Suprapubic skin (tissue), 4 donors: ENCODE results near the gene ARHGEF28. TPM values are rescaled to one million over a fixed set of nuclear protein-coding genes. Genes with fewer than 3 reads are reported as not detected.

Experiments used
- DNase-seq, 2 donors: peaks; one replicate each; pipeline ENCODE4 v3.0.0-alpha.2; 2019; ENCODE audit warnings: low spot score in 2 of 2
- H3K27ac ChIP-seq: fragments of 200-600 bp; sonication (generic); one replicate; pipeline ENCODE4 v1.5.1; 2019
- H3K27me3 ChIP-seq: fragments of 200-600 bp; sonication (generic); one replicate; pipeline ENCODE4 v1.5.1; 2019
- H3K36me3 ChIP-seq: fragments of 200-600 bp; sonication (generic); one replicate; pipeline ENCODE4 v1.5.1; 2019
- H3K4me1 ChIP-seq: fragments of 200-600 bp; sonication (generic); one replicate; pipeline ENCODE4 v1.5.1; 2019
- H3K4me3 ChIP-seq: fragments of 200-600 bp; sonication (generic); one replicate; pipeline ENCODE4 v1.5.1; 2019; ENCODE audit warnings: mild to moderate bottlenecking
- H3K9me3 ChIP-seq: fragments of 200-600 bp; sonication (generic); one replicate; pipeline ENCODE4 v1.5.1; 2019
- CTCF ChIP-seq, 2 donors: fragments of 200-600 bp in 1 of 2; fragments of 450-650 bp in 1 of 2; sonication (generic) in 1 of 2; IDR thresholded peaks; one replicate each; pipeline ENCODE4 v1.5.1; 2016 to 2019; ENCODE audit warnings: antibody characterized with exemption in 2 of 2, mild to moderate bottlenecking in 1 of 2, moderate library complexity in 1 of 2
- EP300 ChIP-seq: sonication (generic); formaldehyde crosslinking; IDR thresholded peaks from one replicate; pipeline ENCODE4 v1.6.1; 2017; ENCODE audit warnings: antibody characterized with exemption
- POLR2A ChIP-seq, 2 donors: fragments of 450-650 bp; IDR thresholded peaks; one replicate each; pipeline ENCODE4 v1.6.1; 2017; ENCODE audit warnings: antibody characterized with exemption in 2 of 2, mild to moderate bottlenecking in 2 of 2, moderate library complexity in 2 of 2
- POLR2AphosphoS5 ChIP-seq, 3 donors: sonication (generic); formaldehyde crosslinking; IDR thresholded peaks; one replicate each; pipeline ENCODE4 v1.6.1; 2017; ENCODE audit warnings: antibody characterized with exemption in 3 of 3
- whole genome bisulfite sequencing: methylation state at CpG from one replicate; pipeline ENCODE4 v1.1.5; 2018; 5-methylcytosine and 5-hydroxymethylcytosine counted together
- total RNA-seq, 4 donors: library from RNA; depleted of rRNA; stranded (reverse); fragments of >200 nt; gene quantifications; one replicate each; pipeline ENCODE4 v1.1.0, GENCODE V29; 2016

ARHGEF28 gene
- total RNA-seq, 4 donors from 2014 or later = 25.6 to 104 (median 39.1) TPM

DNA sequence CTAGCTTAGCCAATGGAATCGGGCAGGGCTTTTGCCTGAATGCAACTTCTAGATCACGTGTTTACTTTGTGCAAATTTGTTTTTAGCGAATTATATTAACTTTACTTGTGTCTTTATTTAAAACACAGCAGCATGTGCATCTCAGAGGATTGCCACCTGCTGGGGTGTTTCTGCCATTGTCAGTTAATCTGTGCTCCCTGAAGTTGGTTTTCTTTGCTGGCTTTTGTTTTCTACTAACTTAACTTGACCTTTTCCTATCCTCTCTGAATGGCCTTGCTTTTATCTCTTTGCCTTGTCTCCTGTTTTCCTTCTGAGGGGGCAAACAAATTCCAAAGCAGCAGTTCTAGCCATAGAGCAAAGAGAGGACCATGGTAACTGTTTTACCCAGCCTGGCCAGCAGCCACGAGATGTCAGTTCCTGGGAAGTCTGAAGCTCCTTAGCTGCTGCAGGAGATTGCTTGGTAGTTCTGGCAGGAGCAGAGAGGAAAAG is 67.6 kb downstream of the ARHGEF28 start:
- DNase-seq = no peak
- H3K36me3 ChIP-seq = no peaks in the 10 kb centered on the region
- WGBS = 42% methylated on average over 4 of the region's 4 CpGs
- no peak overlapping the region for H3K4me3 ChIP-seq
- no peaks in the 10 kb centered on the region for H3K4me1 ChIP-seq
- H3K9me3 ChIP-seq = no peaks in the 10 kb centered on the region
- no peak for TF ChIP-seq POLR2AphosphoS5 (IDR thresholded peaks at IDR 0.05)
- TF ChIP-seq CTCF (IDR thresholded peaks at IDR 0.05) = peak in 1 of 2 donors; percentile 24
- TF ChIP-seq EP300 = no peak
- no peak for TF ChIP-seq POLR2A (IDR thresholded peaks at IDR 0.05)
- no peaks in the 10 kb centered on the region for H3K27me3 ChIP-seq
- H3K27ac ChIP-seq = no peak overlapping the region

GRCh38 chr5:73694089-73694488 is 68.1 kb downstream of the ARHGEF28 start:
- Histone ChIP-seq H3K27ac (no peak overlapping the region), H3K36me3 (no peaks in the 10 kb centered on the region), H3K4me1 (no peaks in the 10 kb centered on the region), H3K27me3 (no peaks in the 10 kb centered on the region), H3K4me3 (no peak overlapping the region), H3K9me3 (no peaks in the 10 kb centered on the region)
- 66% methylated on average over 2 of the region's 2 CpGs for WGBS
- TF ChIP-seq EP300 = no peak
- no peak for TF ChIP-seq POLR2AphosphoS5 (IDR thresholded peaks at IDR 0.05)
- DNase-seq = no peak

DNA sequence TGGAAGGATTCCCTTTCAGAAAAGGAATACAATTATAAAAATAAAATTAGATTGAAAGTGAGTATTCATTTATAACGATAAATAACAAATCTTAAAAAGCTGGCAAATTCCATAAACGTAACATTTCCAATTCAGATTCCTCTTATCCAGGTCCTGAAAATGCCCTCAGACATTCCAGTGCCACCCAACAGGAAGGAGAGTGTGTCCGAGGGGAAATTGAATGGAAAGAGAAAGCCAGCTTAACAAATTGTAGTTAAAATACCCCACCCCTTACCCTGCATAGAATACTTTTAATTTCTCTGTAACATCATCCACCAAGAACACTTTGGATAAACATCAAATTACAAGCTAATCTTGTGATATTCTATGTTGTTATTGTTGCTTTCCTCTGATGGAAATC is 72.0 kb downstream of the ARHGEF28 start:
- TF ChIP-seq POLR2AphosphoS5 (IDR thresholded peaks at IDR 0.05) = no peak
- no peak for TF ChIP-seq POLR2A (IDR thresholded peaks at IDR 0.05)
- no peak for TF ChIP-seq CTCF (IDR thresholded peaks at IDR 0.05)
- no peak for TF ChIP-seq EP300
- Histone ChIP-seq H3K4me3 (no peak overlapping the region), H3K27ac (no peak overlapping the region), H3K9me3 (no peaks in the 10 kb centered on the region), H3K36me3 (no peaks in the 10 kb centered on the region), H3K4me1 (peaks cover 6% of the 10 kb centered on the region), H3K27me3 (no peaks in the 10 kb centered on the region)
- WGBS = 74% methylated on average over 3 of the region's 3 CpGs
- DNase-seq = no peak

DNA sequence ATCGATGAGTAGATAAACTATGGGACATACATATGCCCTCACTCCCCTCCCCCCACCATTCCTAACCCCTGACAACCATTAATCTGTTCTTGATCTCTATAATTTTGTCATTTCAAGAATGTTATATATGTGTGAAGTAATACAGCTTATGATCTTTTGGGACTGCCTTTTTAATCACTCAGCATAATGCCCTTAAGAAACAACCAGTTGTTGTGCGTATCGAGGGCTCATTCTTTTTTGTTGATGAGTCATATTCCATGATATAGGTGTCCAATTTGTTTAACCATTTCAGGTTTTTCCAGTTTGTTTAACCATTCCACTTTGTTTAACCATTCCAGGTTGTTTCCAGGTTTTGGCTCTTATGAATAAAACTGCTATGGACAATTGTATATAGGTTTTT is 75.6 kb downstream of the ARHGEF28 start:
- Histone ChIP-seq H3K4me1 (peaks cover 6% of the 10 kb centered on the region), H3K36me3 (no peaks in the 10 kb centered on the region), H3K27me3 (no peaks in the 10 kb centered on the region), H3K27ac (no peak overlapping the region), H3K9me3 (no peaks in the 10 kb centered on the region), H3K4me3 (no peak overlapping the region)
- TF ChIP-seq POLR2AphosphoS5 (IDR thresholded peaks at IDR 0.05) (no peak), POLR2A (IDR thresholded peaks at IDR 0.05) (no peak), CTCF (IDR thresholded peaks at IDR 0.05) (no peak), EP300 (no peak)
- DNase-seq = no peak
- WGBS = 42% methylated on average over 3 of the region's 3 CpGs

DNA sequence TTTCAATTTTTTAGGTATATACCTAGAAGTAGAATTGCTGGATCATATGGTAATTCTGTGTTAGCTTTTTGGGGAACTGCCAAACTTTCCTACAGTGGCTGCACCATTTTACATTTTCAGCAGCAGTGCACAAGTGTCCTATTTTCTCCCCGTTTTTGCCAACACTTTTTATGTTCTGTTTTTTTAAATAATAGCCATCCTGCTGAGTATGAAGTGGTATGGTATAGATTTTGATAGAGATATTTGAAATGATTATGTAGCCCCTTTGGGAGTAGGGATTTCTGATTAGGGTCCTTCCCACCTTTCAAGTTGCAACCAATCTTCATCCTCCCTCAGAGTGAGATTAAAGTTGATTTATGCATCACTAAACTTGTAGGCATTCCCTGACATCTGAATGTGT is 76.5 kb downstream of the ARHGEF28 start:
- Histone ChIP-seq H3K4me1 (peaks cover 6% of the 10 kb centered on the region), H3K27me3 (no peaks in the 10 kb centered on the region), H3K4me3 (no peak overlapping the region), H3K9me3 (no peaks in the 10 kb centered on the region), H3K27ac (no peak overlapping the region), H3K36me3 (no peaks in the 10 kb centered on the region)
- TF ChIP-seq POLR2A (IDR thresholded peaks at IDR 0.05) (no peak), CTCF (IDR thresholded peaks at IDR 0.05) (no peak)
- DNase-seq = no peak
- 67% methylated on average over 1 of the region's 1 CpG for WGBS

DNA sequence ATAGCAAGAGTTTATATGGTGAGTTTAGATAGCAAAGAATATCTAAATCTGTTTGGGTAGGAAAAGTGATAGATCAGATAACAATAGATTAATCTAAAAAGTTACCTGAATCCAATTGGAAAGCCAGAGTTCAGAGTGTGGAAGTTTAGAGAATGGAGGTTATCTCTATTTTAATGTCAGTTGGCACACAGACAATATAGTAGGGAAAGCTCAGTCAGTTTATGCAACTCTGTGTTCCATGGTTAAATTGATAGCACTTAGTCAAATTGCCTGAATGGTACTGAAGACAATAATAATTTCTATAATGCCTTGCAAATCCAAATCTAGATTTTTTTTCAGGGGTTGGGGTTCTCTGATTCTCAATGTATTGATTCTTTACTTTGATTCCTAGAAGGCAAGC is 77.0 kb downstream of the ARHGEF28 start:
- Histone ChIP-seq H3K4me3 (no peak overlapping the region), H3K27me3 (no peaks in the 10 kb centered on the region), H3K4me1 (peaks cover 6% of the 10 kb centered on the region), H3K9me3 (no peaks in the 10 kb centered on the region), H3K27ac (no peak overlapping the region), H3K36me3 (no peaks in the 10 kb centered on the region)
- DNase-seq = no peak
- TF ChIP-seq EP300 (no peak), POLR2AphosphoS5 (IDR thresholded peaks at IDR 0.05) (no peak), POLR2A (IDR thresholded peaks at IDR 0.05) (no peak), CTCF (IDR thresholded peaks at IDR 0.05) (no peak)
